HG03103 (cell line): ENCODE measurements around the gene SLC6A3.
"Not testable (repeated sequence)": the region's sequence is repeated elsewhere in the genome, so short reads cannot be mapped to it uniquely, and the experiment has no call there.

Experiments
- ATAC-seq: cut with Tn5 transposase; IDR thresholded peaks from one replicate; pipeline ENCODE4 v1.9.1; 2021; ENCODE audit warnings: low read depth; ENCODE audit not compliant: unreplicated experiment

SLC6A3 gene

DNA sequence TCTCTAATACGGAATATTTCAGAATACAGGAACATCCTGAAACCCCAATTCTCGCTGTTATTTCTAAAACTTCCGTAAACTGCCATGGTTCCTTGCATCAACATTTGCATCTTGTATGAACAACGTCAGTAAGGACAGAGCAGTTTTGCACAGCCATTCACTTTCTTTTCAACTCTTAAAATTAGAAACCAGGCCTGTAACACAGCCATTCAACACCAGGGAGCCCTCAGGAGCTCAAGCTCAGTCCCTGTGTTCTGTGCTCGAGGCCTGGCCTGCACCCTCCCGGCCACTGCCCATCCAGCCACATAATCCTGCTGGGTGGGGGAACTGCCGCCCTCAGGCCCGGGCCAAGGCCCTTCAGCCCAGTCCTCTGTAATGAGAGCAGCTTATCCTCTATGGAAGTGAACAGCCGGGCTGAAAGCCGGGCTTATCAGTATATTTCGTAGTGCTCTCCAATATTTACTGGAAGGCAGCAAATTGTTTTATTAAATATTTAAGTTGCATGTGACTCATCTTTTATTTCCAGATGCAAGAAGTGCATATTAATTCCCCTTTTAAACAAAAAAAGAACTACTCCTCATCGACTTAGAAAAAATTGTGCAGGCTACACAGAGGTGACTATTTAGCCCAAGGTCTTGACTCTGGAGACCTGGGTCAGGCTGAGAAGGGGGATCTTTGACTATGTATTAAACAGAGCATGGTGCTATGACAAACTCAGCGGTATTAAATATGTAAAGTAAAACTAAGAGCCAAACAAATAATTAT, 33.2 kb upstream of the SLC6A3 start:
- no peak for ATAC-seq

DNA sequence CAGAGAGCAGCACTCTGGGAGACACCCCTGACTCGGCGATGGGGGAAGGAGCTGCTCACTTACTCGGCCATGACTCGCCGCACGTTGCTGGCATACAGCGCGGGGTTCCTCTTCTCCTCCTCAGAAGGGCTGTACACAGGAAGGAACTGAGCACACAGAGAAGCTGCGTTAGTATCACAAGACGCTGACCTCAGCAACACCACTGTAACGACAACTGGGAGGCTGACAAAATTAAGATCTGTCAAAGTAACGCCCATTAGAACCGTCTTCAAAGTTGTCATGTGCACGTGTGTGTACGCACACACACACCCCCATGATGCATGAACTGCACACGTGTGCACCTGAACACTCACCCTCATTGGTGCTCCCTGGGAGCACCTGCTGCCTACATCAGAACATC, 32.1 kb upstream of the SLC6A3 start:
- no peak for ATAC-seq

DNA sequence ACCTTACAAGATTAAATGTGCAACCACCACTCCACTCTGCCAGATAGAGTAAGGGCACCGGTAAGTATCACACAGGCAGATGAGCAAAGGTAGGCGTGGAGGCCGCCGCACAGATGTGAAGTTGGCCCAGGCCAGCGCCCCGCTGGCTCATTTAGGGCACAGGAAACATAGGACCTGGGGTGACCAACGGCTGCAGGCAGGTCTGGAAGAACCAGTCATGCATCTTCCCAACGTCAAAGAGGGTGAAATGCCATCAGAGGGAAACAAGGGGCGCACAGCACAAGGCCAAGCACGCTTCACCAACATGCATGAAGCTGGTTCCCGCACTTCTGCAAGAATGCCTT, 31.7 kb upstream of the SLC6A3 start:
- no peak for ATAC-seq

DNA sequence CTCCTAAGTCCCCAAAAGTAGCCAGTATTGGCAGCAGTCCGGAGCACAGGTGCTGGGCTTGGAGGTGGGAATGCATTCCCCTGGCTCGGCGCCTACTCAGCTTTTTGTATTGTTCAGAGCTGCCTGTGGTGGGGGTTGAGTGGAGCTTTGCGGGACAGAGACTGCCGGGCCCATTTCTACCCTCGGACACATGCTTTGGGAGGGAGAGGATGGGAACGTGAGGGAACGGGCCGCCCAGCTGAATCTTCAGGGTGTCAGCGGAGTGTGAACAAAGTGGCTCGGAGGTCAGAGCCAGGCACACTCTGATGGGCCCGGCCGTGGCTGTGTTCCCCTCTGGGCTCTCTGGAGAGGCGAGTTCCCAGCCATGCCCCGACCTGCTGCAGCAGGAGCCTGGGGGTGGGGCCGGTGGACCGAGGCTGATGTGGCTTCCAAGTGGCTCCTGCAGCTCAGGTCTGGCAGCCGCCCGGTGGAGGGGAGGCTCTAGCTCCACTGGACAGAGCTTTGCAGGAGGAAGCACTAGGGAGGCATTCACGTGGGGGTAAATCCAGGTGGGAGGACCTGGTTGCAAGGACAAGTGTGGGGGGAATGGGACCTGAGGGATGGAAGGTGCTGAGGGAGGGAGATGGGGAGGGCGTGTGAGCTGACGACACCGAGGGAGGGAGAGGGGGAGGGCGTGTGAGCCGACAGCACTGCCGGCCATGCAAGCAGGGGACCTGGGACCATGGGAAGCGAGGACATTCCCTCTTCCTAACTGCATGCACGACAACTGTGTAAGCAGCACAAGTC, 31.1 kb upstream of the SLC6A3 start:
- no peak for ATAC-seq

DNA sequence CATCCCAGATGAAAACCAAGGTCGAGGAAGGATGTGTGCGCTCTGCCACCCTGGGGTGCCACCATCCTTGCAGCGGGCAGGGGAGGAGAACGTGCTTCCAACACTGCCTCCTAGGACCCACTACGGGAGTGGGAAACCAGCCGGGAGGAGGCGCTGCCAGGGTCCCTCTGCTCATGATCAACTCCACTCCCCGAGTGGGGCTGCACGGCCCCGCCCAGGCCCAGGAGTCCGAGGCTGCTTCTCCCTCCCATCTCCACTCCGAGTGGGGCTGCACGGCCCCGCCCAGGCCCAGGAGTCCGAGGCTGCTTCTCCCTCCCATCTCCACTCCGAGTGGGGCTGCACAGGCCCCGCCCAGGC, 30.3 kb upstream of the SLC6A3 start:
- ATAC-seq = not testable (repeated sequence)

DNA sequence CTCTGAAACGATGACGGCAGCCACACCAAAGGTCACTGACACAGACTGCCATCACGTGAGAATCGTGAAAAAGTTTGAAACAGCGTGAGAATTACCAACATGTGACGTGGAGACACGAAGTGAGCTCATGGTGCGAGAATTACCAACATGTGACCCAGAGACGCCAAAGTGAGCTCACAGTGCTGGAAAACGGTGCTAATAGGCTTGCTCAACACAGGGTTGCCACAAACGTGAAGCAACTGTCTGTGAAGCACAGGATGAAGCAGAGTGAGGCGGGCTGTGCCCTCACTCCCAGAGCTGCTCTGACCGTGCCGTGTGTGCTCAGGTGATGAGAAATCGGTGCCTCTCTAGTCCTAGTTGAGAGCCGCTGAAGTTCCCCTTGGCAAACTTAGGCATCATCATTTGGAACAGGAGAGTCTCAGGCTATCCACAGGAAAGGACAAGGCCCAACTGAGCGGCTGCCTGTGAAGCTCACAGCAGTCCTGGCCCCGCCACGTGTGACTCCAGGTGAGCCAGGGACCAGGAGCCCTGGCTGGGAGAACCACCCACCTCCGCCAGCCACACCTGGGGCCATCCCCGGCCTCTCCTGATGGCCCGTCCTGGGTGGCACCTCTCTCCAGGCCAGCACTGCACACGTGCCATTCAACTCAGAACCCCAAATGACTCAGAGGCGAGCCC, 29.8 kb upstream of the SLC6A3 start:
- no peak for ATAC-seq

DNA sequence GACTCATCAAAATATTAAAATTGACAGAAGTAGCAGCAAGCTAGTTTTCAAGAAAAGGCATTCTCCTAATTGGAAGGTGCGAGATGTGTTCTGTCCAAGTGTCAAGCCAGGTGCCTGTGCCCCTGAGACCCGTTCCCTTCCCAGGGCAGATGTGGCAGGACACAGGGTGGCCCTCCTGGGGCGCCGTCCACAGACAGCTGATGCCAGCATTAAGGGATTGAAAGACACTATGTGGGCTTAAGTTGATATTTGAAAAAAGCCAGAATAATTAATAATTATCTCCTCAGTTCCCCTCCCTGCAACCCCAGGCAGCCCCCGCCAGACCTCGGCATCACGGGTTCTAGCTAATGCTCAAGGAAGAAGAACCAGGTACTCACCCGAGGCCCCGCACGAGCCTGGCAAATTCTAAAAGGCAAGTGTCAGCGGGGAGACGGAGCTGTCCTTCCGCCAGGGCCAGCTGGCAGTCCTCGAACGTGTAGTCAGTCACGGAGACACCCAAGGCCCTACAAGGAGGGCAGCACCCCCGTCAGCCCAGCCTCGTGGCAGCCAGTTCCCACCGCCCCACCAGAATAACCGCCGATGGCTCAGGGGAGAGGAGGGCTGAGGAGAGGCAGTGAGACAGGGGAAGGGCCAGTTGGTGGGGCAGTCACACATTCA, 29.1 kb upstream of the SLC6A3 start:
- ATAC-seq = no peak

DNA sequence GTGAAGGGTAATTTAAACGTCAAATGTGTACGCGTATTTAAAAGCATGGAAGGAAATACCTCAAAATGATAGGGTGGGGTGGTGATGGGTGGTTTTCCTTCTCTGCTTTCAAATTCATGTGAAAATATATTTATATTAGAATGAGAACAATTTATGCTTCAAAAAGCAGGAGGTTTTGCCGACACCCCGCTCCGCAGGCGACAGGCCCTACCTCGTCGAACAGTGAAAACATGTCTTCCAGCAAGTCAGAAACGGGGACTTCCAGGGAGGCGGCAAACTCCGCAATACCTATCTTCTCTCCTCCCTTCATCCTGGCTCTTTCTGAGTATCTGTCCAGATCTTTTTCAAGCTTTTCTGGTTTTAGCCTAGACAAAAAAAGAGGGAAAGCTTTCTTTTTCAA, 28.5 kb upstream of the SLC6A3 start:
- ATAC-seq = no peak

DNA sequence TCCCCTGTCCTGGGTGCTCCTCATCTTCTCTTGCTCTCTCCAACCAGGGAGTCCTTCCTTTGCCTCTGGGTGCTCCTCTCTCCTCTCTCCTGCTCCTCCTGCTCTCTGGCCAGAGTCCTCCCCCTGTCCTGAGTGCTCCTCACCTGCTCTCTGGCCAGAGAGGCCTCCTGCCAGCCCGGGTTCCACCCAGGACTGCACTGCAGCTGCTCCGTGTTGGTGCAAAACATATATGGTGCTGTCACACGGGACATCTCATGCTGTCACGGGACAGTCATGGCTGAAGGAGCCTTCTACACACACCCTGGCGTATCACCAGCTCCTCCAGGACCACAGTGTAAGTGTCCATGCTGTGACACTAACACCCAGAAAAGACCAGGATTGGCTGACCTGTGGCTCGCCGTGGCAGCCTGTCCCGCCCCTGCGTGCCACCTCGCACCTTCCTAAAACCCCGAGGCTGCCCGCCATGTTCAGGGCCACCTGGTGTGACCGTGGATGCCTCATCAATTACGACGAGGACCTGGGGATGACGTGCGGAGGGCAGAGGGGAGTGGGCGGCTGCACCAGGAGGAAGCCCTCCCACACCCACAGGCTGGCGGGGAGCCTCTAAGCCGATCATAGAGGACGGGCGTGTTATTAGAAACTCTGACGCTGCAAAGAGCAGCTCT, 27.9 kb upstream of the SLC6A3 start:
- ATAC-seq = no peak

DNA sequence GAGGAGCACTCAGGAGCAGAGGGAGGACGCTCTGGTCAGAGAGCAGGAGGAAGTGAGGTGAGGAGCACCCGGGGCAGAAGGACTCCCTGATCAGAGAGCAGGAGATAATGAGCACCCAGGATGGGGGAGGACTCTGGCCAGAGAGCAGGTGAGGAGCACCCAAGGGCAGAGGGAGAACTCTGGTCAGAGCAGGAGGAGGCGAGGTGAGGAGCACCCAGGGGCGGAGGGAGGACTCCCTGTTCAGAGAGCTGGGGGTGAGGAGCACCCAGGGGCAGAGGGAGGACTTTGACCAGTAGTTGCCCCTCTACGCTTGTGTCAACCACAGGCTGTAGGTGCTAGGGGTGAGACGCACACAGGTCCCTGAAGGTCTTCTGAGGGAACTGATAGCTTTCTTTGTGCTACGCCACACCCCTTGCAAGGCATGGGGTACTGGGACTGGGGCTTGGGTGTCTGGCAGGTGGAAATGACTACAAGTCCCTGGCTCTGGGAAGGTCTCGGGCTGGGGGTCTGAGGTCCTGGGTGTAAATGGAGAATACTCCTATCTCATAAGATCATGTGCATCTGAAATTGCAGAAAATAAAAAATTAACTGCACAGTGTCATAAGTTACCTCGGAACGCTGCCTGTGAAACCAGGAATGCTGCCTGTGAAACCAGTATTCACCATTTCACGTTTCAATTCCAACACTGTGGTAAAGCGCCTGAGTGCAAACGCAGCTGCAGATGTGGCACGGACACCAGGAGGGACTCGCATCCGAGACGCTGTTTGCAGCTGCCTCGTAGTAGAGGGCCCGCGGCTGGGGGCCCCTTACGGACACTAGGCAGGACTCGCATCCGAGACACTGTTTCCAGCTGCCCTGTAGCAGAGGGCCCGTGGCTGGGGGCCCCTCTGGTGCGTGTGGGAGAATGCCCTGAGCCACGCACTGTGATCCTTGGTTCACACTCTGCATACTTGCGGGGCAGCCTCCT, 27.0 kb upstream of the SLC6A3 start:
- no peak for ATAC-seq

DNA sequence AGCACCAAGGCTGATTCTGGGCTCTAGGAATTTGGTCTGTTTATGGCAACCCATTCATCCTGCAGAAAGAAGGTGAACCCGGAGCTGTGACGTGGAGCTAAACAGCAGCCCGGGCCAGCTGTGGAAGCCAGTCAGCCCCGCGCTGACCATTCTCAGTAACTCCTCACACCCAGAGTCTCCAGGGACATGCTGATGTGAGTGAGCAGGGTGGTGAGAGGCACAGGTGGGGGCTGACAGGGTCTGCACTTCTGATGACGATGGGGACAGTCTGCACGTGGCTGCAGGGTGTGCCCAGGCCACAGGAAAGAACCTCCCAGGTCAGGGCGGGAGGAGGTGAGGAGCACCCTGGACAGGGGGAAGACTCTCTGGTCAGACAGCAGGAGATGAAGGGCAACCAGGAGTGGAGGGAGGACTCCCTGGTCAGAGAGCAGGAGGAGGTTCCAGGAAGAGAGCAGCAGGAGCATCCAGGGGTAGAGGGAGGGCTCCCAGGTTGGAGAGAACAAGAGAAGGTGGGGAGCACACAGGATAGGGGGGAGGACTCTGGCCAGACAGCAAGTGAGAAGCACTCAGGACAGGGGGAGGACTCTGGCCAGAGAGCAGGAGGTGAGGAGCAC, 26.1 kb upstream of the SLC6A3 start:
- no peak for ATAC-seq

DNA sequence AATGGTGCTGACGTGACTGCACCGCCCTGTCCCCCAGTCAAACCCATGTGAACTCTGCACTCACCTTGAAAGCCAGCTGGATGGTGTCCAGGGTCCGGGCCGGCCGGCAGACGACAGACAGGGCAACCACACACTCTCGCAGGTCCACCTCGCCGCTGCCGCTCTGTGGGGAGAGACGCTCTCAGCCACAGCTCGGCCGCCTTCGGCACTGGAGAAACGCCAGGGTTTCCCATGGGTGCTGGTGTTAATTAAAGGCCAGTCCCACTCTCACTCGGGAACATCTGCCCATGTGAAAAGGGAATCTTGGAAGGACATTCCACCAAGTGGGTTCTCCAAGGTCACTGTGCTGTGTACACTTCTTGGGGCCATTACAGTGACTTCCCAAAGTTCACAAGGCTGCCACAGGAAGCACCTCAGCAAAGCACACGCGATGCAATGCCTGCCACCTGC, 25.5 kb upstream of the SLC6A3 start:
- no peak for ATAC-seq

DNA sequence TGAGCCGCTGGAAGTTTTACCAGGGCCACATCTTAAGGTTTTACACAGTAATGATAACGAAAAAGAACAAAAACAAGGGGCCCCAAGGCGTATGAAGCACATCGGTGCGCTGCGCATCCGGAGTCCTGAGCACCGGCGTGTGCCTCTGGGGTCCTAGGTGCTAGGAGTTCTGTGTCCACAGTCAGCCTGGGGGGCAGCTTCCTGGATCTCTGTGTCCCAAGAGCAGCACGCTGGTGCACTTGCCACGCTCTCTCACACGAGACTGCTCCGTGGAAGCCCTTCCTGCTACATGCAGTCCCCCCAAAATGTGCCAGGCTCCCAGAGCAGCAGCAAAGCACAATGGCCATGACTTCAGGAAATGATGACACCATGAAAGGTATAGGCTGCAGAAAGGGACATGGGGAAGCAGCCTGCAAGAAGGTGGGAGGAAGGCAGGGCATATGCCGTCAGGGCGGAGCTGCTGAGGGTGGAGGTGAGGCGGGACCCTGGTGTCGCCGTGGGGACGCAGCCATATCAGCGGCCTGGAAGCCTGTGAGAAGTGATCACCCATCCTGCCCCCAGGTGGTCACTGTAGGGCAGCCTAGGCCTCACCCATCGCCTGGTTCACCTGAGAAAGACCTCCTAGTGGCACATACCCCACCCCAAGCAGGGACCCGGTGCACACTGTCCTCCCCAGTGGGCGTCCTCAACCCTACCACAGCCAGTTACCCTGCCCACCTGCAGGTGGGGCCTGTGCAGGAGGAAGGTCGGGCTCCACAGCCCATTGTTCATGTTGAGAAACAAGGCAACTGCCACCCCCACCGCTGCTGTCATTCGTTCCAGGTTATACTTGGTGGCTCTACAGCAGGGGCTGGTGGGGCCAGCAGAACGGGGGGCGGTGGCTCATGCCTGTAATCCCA, 23.6 kb upstream of the SLC6A3 start:
- ATAC-seq = no peak

DNA sequence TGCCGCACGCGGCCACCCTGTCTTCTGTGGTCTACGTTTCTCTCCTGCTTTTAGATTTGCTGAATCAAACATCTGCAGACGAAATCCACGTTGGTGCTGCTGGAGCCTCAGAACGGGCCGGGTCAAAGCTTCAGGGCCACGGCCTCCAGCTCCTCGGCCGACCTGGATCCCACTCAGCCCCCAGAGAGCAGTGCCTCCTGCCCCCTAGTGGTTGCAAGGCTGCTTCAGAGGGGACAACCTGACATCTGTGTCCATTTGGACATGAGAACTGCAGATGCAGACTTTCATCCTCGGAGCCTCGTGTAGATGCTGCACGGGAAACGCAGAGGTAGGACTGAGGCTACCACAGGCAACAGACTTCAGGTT, 23.0 kb upstream of the SLC6A3 start:
- ATAC-seq = no peak

DNA sequence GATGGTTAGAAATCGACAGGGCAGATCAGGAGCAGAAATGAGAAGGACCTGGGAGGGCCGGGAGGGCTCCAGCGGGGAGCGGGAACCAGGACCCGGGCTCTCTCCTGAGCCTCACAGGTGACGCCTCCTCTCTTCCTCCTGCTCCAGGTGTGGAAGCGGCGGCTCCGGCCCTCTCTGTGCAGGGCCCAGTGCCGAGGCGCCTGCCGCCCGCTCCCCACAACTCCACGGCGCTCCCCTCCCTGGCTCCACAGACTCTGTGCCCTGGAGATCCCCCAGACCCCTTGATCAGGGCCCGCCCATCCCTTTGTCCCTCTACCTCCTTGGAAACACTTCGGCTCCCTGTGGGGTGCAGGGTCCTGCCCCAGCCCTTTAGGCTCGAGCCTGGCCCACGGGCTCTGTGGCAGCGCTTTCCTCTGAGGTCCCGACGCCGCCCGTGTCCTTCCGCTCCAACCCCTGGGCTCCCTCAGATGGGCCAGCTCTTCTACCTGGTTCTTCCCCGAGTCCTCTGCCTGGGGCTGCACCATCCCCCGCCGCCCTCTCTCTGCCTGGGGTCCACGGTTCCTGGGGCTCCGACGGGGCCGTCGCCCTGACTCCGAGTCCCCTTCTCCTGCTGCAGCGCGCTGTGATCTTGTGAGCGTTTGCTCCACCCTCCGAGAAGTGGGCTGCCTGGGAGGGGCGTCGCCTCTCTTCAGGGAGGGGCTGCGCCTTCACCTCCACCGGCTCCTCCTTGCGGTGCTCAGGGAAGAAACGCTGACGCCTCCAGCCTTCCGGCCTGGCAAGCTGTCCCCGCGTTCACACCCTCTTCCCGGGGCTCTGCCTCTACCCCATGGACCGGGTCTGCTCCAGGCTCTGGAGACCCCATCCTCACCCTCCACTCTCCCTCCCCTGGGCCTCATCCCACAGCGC, 22.4 kb upstream of the SLC6A3 start:
- no peak for ATAC-seq

DNA sequence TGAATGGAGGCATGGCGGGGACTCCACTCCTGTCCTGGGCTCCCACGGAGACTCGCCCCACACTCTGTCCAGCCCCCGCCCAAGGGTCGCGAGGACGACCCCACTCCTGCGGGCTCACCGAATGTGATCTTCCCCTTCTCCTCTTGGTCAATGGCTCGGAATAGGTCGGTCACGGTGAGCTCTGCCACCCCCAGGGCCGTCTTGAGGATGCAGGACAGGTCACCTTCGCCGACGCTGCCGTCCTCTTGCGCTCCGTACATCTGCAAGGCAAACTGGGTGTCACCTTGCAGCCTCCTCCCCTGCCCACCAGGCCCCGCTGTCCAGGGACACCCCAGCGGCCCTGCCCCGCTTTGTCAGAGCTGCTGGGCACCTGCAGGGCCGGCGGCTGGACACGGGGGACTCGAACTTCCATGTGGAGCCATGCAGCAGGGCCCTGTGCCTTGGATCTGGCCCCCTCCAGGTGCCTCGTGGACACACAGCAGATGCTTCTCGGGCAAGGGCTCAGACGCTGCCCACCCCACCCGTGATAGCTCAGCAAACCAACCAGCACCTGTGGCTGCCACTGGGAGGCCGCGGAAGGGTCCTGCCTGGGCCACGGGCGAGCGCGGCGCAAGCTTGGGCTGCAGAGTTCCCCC, 21.5 kb upstream of the SLC6A3 start:
- no peak for ATAC-seq
